ENCODE data around the gene ARF1.

DNA sequence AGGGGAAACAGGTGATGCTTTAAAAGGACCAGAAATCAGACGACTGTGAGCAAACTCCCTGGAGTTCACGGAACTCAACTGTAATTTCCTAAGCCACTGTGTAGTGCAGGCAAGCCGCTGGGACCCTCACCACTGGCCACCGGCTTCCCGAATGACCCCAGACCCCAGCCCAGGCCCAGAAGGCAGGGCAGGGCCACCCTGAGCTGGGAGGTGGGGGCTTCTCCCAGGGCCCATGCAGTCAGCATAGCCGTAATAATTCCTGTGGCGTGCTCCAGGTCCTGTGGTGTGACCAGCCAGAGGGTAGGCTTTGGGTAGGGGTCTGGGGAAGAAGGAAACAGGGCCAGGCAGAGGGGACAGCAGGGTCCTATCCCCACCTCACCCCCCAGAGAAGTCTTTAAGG lies 3.5 kb upstream of the ARF1 start:
- TF ChIP-seq NFKBIZ (CRISPR knock-in tag; IDR thresholded peaks at IDR 0.05) (no peak), SUZ12 (IDR thresholded peaks at IDR 0.05; ENCODE audit: low read depth, low read length) (no peak), SALL2 (CRISPR knock-in tag; IDR thresholded peaks at IDR 0.05) (no peak), ZNF83 (CRISPR knock-in tag; IDR thresholded peaks at IDR 0.05; ENCODE audit: borderline replicate concordance) (no peak), FOXP1 (IDR thresholded peaks at IDR 0.05) (no peak), FOXP1 (CRISPR knock-in tag; IDR thresholded peaks at IDR 0.05) (no peak), ETV5 (CRISPR knock-in tag; IDR thresholded peaks at IDR 0.05; ENCODE audit: borderline replicate concordance) (no peak), MTA3 (CRISPR knock-in tag; IDR thresholded peaks at IDR 0.05) (no peak), CBX1 (IDR thresholded peaks at IDR 0.05; ENCODE audit: low read depth) (no peak)
- TF ChIP-seq, protein P1, sequence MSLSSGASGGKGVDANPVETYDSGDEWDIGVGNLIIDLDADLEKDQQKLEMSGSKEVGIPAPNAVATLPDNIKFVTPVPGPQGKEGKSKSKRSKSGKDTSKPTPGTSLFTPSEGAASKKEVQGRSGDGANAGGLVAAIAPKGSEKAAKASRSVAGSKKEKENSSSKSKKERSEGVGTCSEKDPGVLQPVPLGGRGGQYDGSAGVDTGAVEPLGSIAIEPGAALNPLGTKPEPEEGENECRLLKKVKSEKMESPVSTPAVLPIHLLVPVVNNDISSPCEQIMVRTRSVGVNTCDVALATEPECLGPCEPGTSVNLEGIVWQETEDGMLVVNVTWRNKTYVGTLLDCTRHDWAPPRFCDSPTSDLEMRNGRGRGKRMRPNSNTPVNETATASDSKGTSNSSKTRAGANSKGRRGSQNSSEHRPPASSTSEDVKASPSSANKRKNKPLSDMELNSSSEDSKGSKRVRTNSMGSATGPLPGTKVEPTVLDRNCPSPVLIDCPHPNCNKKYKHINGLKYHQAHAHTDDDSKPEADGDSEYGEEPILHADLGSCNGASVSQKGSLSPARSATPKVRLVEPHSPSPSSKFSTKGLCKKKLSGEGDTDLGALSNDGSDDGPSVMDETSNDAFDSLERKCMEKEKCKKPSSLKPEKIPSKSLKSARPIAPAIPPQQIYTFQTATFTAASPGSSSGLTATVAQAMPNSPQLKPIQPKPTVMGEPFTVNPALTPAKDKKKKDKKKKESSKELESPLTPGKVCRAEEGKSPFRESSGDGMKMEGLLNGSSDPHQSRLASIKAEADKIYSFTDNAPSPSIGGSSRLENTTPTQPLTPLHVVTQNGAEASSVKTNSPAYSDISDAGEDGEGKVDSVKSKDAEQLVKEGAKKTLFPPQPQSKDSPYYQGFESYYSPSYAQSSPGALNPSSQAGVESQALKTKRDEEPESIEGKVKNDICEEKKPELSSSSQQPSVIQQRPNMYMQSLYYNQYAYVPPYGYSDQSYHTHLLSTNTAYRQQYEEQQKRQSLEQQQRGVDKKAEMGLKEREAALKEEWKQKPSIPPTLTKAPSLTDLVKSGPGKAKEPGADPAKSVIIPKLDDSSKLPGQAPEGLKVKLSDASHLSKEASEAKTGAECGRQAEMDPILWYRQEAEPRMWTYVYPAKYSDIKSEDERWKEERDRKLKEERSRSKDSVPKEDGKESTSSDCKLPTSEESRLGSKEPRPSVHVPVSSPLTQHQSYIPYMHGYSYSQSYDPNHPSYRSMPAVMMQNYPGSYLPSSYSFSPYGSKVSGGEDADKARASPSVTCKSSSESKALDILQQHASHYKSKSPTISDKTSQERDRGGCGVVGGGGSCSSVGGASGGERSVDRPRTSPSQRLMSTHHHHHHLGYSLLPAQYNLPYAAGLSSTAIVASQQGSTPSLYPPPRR (CRISPR knock-in tag; IDR thresholded peaks at IDR 0.05; ENCODE audit: borderline replicate concordance) = no peak
- TF ChIP-seq, protein P2, sequence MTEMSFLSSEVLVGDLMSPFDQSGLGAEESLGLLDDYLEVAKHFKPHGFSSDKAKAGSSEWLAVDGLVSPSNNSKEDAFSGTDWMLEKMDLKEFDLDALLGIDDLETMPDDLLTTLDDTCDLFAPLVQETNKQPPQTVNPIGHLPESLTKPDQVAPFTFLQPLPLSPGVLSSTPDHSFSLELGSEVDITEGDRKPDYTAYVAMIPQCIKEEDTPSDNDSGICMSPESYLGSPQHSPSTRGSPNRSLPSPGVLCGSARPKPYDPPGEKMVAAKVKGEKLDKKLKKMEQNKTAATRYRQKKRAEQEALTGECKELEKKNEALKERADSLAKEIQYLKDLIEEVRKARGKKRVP (CRISPR knock-in tag; IDR thresholded peaks at IDR 0.05) = no peak
- TF ChIP-seq, protein P3, sequence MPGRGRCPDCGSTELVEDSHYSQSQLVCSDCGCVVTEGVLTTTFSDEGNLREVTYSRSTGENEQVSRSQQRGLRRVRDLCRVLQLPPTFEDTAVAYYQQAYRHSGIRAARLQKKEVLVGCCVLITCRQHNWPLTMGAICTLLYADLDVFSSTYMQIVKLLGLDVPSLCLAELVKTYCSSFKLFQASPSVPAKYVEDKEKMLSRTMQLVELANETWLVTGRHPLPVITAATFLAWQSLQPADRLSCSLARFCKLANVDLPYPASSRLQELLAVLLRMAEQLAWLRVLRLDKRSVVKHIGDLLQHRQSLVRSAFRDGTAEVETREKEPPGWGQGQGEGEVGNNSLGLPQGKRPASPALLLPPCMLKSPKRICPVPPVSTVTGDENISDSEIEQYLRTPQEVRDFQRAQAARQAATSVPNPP (CRISPR knock-in tag; IDR thresholded peaks at IDR 0.05) = no peak
